ENCODE results near the gene CIAO3. TPM values are rescaled to one million over a fixed set of nuclear protein-coding genes. Genes with fewer than 3 reads are reported as not detected.

CIAO3 gene
- total and polyA plus RNA-seq, 7 donors, result 12.3 to 43.0 (median 25.9) TPM

- intact Hi-C loops (cut with DNase I), result no loop called here
- Histone ChIP-seq H3K27ac (no peak overlapping the region), H3K4me3 (no peak overlapping the region), H3K36me3 (ENCODE audit: insufficient read depth in 1 of 2, low read depth in 1 of 2) (no peaks in the 10 kb centered on the region), H3K27me3 (ENCODE audit: insufficient read depth in 3 of 3, low read length in 2 of 3) (peaks cover 0 to 79% (median 29%) of the 10 kb centered on the region in 3 donors), H3K4me1 (peaks cover 12% of the 10 kb centered on the region), H3K9me3 (no peaks in the 10 kb centered on the region)
- ATAC-seq (no peak), DNase-seq (no peak)
- 2% methylated on average over 25 to 37 of the region's 37 CpGs for WGBS, 3 donors
- no peak for TF ChIP-seq CTCF (IDR thresholded peaks at IDR 0.05)
These were observed 45.9 kb downstream of the CIAO3 start for GRCh38 chr16:694863-695354.

DNA sequence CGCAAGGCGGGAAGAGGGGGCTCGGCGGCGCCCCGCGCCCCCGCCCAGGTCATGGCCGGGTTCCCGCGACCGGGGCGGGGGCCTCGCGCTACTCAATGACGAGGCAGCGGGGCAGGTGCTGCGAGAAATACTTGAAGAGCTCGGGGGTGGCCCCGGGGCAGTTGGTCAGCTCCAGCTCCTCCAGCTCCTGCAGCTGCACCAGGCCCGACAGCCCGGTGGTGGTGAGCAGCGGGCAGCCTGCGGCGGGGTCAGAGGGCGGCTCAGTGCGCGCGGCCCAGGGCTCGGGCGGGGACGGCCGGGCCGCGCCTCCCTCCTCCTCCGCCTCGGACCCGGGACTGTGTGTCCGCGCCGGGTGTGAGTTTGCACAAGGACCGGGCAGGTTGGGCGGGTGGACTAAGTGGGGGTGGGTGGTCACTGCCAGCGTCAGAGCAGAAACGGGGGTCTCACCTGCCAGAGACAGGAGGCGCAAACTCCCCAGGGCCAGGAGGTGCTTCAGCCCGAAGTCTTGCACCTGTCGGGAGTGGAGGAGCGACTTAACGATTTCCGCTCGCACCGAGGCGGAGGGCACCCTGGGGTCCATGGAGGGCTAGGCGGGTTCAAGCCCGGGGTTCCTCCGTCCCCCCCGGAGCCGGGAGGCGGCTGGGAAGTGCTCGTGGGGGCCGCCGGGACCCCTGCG lies 46.5 kb downstream of the CIAO3 start:
- DNase-seq, result no peak
- no peak for ATAC-seq
- H3K4me1 ChIP-seq, result peaks cover 16% of the 10 kb centered on the region
- intact Hi-C loops (cut with DNase I), result no loop called here
- H3K27me3 ChIP-seq (ENCODE audit: insufficient read depth in 3 of 3, low read length in 2 of 3), result peaks cover 0 to 73% (median 28%) of the 10 kb centered on the region in 3 donors
- H3K9me3 ChIP-seq, result no peaks in the 10 kb centered on the region
- no peak for TF ChIP-seq CTCF (IDR thresholded peaks at IDR 0.05)
- no peak overlapping the region for H3K4me3 ChIP-seq
- H3K36me3 ChIP-seq (ENCODE audit: insufficient read depth in 1 of 2, low read depth in 1 of 2), result no peaks in the 10 kb centered on the region
- 1 to 3% (median 2%) methylated on average over 29 to 64 of the region's 64 CpGs for WGBS, 3 donors
- no peak overlapping the region for H3K27ac ChIP-seq

- no peak overlapping the region for H3K27ac ChIP-seq
- WGBS, 3 donors, result 2 to 5% (median 2%) methylated on average over 12 to 36 of the region's 37 CpGs
- DNase-seq (no peak), ATAC-seq (no peak)
- H3K27me3 ChIP-seq (ENCODE audit: insufficient read depth in 3 of 3, low read length in 2 of 3), result peaks cover 0 to 68% (median 27%) of the 10 kb centered on the region in 3 donors
- H3K4me1 ChIP-seq, result peaks cover 21% of the 10 kb centered on the region
- no peaks in the 10 kb centered on the region for H3K36me3 ChIP-seq (ENCODE audit: insufficient read depth in 1 of 2, low read depth in 1 of 2)
- H3K9me3 ChIP-seq, result no peaks in the 10 kb centered on the region
- TF ChIP-seq CTCF (IDR thresholded peaks at IDR 0.05), result no peak
- no peak overlapping the region for H3K4me3 ChIP-seq
- intact Hi-C loops (cut with DNase I), result no loop called here
These were observed 47.0 kb downstream of the CIAO3 start for GRCh38 chr16:693766-694165.

DNA sequence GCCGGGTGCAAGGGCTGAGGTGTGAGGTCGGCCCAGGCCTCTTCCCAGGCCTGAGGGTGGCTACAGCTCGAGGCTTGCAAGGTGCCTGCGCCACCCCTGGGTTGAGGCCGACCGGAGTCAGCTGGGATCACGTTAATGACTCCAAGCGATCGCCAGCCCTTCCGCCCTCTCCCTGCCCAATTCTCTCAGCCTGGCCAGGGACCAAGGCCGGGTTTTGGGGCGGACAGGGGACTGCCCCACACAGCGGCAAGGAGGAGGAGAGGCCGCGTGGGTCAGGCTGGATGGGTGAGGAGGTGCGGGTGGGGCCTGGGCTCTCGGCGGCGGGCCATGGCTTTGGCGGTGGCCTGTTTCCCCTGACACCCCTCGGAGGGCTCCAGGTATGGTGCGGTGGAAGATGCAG lies 47.4 kb downstream of the CIAO3 start:
- intact Hi-C loops (cut with DNase I), result no loop called here
- ATAC-seq, result no peak
- 23 to 28% (median 28%) methylated on average over 22 of the region's 22 CpGs for WGBS, 3 donors
- no peak for DNase-seq
- Histone ChIP-seq H3K4me3 (no peak overlapping the region), H3K9me3 (no peaks in the 10 kb centered on the region), H3K4me1 (peaks cover 26% of the 10 kb centered on the region), H3K36me3 (ENCODE audit: insufficient read depth in 1 of 2, low read depth in 1 of 2) (no peaks in the 10 kb centered on the region), H3K27ac (no peak overlapping the region), H3K27me3 (ENCODE audit: insufficient read depth in 3 of 3, low read length in 2 of 3) (peaks cover 0 to 64% (median 27%) of the 10 kb centered on the region in 3 donors)
- TF ChIP-seq CTCF (IDR thresholded peaks at IDR 0.05), result no peak
